Esophagus squamous epithelium (tissue), 4 donors: ENCODE data around the gene SLC49A3.

Experiments used
- POLR2A ChIP-seq, 4 donors: fragments of 450-650 bp; IDR thresholded peaks; one replicate each; pipeline ENCODE4 v1.6.1; 2017; ENCODE audit warnings: antibody characterized with exemption in 4 of 4, mild to moderate bottlenecking in 4 of 4, moderate library complexity in 3 of 4
- TF ChIP-seq, protein P1 (sequence below), 6 experiments: fragments of 450-650 bp in 4 of 6; fragments of 200-600 bp in 2 of 6; sonication (generic) in 2 of 6; IDR thresholded peaks; one replicate each; pipeline ENCODE4 v1.5.1; 2016 to 2019; ENCODE audit warnings: antibody characterized with exemption in 6 of 6, mild to moderate bottlenecking in 4 of 6, moderate library complexity in 4 of 6

DNA sequence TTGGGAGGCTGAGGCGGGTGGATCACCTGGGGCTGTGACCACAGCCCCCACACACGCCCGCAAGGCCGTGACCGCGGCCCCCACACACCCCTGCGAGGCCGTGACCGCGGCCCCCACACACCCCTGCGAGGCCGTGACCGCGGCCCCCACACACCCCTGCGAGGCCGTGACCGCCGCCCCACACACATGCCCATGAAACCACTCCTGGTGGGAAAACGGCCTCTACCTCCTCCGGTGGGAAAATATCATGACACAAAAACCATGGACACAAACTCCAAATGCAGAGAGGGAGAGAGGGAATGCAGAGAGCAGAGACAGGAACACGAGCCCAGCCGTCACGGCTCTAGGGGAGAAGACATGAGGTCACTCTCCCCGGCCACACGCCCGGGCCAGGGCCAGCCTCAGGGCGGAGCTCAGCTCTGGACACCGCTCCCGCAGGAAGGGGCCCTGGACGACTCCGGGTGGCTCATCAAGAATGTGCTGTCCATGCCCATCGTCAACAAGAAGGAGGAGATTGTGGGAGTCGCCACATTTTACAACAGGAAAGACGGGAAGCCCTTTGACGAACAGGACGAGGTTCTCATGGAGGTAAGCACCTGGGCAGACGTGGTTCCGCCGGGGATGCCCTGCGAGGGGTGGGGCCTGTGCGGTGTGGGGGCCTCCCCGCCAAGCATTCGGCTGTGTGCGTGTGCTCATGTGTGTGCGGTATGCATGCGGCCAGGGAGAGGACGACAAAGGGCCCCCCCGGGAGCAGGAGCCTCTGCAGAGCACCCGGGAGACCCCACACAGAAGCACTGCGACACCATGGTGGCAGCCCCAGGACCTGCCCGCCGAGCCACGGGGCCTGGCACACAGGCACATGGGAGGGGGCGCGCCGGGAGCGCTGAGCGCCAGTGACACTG, 32.3 kb downstream of the SLC49A3 start:
- TF ChIP-seq, protein P1, sequence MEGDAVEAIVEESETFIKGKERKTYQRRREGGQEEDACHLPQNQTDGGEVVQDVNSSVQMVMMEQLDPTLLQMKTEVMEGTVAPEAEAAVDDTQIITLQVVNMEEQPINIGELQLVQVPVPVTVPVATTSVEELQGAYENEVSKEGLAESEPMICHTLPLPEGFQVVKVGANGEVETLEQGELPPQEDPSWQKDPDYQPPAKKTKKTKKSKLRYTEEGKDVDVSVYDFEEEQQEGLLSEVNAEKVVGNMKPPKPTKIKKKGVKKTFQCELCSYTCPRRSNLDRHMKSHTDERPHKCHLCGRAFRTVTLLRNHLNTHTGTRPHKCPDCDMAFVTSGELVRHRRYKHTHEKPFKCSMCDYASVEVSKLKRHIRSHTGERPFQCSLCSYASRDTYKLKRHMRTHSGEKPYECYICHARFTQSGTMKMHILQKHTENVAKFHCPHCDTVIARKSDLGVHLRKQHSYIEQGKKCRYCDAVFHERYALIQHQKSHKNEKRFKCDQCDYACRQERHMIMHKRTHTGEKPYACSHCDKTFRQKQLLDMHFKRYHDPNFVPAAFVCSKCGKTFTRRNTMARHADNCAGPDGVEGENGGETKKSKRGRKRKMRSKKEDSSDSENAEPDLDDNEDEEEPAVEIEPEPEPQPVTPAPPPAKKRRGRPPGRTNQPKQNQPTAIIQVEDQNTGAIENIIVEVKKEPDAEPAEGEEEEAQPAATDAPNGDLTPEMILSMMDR (IDR thresholded peaks at IDR 0.05), result no peak
- no peak for TF ChIP-seq POLR2A (IDR thresholded peaks at IDR 0.05)
